Amniotic epithelial cell (primary cell): ENCODE results near the gene ACSM6.
"Not testable (repeated sequence)": the region's sequence is repeated elsewhere in the genome, so short reads cannot be mapped to it uniquely, and the experiment has no call there.

Experiments
- DNase-seq: peaks from one replicate; pipeline ENCODE4 v3.0.0-alpha.2; 2010; ENCODE audit warnings: low read depth

ACSM6 gene

GRCh38 chr10:95214793-95215192 lies 20.8 kb downstream of the ACSM6 start:
- DNase-seq, result no peak

GRCh38 chr10:95217476-95217875 lies 23.4 kb downstream of the ACSM6 start:
- no peak for DNase-seq

- DNase-seq, result no peak
Observed at GRCh38 chr10:95220539-95220938, 26.5 kb downstream of the ACSM6 start.

- DNase-seq, result peak; percentile 42
Observed at GRCh38 chr10:95221124-95221523, 27.1 kb downstream of the ACSM6 start.

GRCh38 chr10:95225136-95225535 lies 31.1 kb downstream of the ACSM6 start:
- DNase-seq, result no peak

GRCh38 chr10:95228934-95229723 lies 35.1 kb downstream of the ACSM6 start:
- DNase-seq, result not testable (repeated sequence)

GRCh38 chr10:95229724-95230627 lies 35.9 kb downstream of the ACSM6 start:
- DNase-seq, result peak; percentile 97

- not testable (repeated sequence) for DNase-seq
Observed at GRCh38 chr10:95230677-95231586, 36.9 kb downstream of the ACSM6 start.

GRCh38 chr10:95233377-95234034 lies 39.5 kb downstream of the ACSM6 start:
- no peak for DNase-seq

- no peak for DNase-seq
Observed at GRCh38 chr10:95234951-95235350, 40.9 kb downstream of the ACSM6 start.

GRCh38 chr10:95235676-95236067 lies 41.6 kb downstream of the ACSM6 start:
- no peak for DNase-seq

GRCh38 chr10:95236068-95236903 lies 42.2 kb downstream of the ACSM6 start:
- peak; percentile 71 for DNase-seq

GRCh38 chr10:95237376-95238170 lies 43.5 kb downstream of the ACSM6 start:
- peak; percentile 5 for DNase-seq

- not testable (repeated sequence) for DNase-seq
Observed at GRCh38 chr10:95240096-95240495, 46.1 kb downstream of the ACSM6 start.

- DNase-seq, result no peak
Observed at GRCh38 chr10:95240811-95241210, 46.8 kb downstream of the ACSM6 start.

GRCh38 chr10:95241533-95241932 lies 47.5 kb downstream of the ACSM6 start:
- DNase-seq, result no peak

- peak; percentile 54 for DNase-seq
Observed at GRCh38 chr10:95242581-95243317, 48.7 kb downstream of the ACSM6 start.

- no peak for DNase-seq
Observed at GRCh38 chr10:95243318-95243617, 49.2 kb downstream of the ACSM6 start.

GRCh38 chr10:95244152-95244551 lies 50.1 kb downstream of the ACSM6 start:
- no peak for DNase-seq
